GM19463 (cell line): ENCODE measurements around the gene TUBGCP6.

Experiments
- ATAC-seq: cut with Tn5 transposase; IDR thresholded peaks from one replicate; pipeline ENCODE4 v1.9.1; 2021; ENCODE audit warnings: mild to moderate bottlenecking, moderate library complexity; ENCODE audit not compliant: unreplicated experiment

The TUBGCP6 gene

DNA sequence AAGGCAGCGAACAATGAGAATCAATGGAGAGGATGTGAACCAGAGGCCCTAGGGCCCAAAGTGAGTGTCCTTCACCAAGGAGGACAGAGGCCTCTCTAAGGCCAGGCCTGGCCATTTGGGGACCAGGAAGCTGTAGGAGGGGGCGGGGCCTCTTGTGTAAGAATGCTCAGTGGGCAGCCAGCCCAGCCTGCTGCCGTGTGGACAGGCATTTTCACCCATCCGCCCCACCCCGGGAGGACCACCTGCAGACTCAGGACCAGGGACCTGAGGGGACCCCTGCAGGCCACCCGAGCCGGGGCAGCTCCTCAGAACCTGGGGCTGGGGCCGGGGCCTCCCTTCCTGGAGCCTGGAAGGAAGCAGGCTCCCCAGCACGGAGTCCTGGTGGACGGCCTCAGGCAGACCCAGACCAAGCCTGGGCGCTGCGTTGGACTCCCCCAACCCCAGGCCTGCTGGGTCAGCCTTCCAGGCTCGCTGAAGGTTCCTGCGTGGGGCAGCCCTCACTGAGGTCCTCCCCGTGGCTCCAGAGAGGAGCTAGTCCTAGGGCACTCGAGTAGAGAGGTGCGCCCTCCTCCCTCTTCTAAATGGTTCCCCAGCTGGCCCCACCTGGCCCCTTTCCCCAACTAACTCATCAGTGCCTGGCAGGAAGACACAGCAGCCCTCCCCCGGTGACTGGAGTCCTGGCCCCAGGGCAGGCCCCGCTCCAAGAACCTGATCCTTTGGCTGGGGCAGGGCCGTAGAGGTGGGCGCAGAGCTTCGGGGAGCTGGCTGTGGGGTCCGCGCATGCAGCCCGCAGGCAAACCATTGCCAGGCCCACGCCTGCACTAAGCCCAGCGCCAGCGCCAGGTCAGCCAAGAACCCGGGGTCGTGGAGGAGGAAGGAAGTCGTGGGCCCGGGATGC, 60.6 kb downstream of the TUBGCP6 start:
- ATAC-seq, result no peak

DNA sequence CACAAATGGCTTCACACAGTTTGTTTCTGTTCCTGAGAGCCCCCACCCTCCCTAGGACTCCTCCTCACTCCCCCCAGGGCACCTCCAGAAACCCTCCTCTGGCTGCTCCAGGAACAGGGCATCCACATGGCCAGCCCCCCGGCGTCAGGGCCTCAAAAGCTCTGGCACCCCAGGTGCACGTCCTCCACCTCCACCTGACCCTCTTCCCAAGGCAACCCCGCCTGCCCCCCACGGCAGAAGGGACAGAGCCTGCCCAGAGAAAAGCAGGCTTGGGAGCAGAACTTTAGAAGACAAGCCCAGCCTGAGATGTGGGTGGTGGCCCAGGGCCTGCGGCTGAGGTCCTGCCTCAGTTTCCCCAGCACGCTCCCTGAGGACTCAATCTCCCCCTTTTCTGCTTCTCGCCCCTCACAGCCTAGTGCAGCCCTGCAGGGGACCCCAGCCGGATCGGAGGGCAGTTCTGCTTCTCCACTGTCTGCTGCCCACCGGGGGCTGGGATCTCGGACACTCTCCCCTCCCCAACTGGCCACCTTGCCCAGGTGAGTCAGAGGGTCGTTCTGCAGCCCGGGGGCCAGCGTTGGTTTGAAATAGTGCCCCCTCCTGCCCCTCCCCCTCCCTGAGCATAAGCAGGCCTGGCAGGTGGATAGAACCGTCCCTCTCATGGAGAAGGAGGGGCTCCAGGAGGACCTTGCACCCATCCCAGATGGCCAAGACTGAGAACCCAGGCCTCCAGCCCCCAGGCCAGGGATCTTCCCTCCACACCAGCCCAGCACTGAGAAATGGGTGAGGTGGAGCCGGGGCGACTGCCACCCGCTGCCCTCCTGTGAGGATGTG, 61.5 kb downstream of the TUBGCP6 start:
- no peak for ATAC-seq

DNA sequence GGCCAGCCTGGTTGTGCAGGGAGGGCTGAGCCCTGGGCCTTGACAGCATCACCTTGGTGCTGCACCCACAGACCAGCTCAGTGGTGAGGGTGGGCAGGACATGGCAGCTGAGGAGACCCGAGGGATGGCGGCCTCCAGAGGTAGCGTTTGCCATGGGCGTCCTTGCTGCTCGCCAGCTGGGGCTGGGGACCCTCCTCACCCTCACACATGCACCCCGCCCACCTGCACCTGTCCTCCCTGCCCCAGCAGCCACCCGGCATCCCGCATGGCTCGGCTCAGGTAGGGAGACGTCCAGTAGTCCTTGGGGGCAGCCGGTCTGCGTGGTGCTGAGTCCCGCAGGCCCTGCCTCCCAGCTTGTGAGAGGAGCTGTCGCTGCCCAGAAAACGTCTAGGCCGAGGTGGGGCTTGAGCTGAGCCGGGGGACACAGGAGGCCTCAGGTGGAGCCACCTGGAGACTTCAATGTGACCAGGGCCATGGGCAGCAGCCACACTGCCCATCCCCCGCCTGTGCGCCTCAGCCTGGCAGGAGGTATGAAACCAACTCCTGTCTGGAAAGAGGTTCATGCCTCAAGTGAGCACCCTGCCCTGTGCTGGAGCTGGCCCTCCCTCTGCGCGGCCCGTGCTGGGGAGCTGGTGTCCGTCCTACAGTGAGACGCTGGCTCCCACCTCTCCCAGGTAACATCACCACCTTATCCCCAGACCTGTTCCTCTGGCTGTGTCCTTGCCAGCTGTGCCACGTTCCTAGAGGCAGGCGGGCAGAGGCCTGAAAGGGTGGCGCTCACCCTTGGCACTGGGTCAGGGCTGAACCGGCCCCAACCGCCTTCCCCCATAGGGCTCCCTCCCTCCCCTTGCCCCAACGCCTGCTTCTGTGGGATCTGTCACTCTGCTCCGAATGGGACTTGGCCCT, 62.4 kb downstream of the TUBGCP6 start:
- no peak for ATAC-seq

DNA sequence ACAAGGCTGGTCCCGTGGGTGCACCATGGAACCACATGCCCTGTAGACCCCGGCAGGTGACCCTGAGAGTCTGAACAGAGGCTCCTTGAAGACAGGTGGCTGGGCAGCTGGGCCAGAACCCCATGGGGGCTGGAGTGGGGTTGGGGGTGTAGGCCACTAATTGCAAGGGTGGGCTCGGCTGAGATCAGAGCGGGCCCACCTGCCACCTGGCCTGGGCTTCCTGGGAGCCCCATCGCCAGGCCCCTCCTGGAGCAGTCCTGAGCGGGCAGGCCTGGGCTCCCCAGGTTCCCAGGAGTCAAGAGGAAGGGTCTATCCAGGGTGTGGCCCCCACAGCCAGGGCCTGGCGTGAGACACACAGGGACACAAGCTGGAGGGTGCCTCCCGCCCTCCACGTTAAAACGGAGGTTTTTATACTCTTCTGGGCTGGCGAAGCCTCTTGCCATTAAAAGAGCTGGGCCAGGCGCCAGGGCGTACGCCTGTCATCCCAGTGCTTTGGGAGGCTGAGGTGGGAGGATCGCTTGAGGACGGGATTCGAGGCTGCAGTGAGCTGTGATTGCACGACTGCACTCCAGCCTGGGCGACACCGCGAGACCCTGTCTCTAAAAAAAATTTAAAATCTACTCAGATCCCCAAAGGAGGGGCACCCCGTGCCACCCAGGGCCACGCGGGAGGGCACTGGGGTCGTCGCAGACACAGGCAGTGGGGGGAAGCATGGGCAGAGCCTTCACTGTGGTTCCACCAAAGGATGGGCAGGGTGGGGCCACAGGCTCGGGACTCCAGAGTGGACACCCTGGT, 63.9 kb downstream of the TUBGCP6 start:
- no peak for ATAC-seq

DNA sequence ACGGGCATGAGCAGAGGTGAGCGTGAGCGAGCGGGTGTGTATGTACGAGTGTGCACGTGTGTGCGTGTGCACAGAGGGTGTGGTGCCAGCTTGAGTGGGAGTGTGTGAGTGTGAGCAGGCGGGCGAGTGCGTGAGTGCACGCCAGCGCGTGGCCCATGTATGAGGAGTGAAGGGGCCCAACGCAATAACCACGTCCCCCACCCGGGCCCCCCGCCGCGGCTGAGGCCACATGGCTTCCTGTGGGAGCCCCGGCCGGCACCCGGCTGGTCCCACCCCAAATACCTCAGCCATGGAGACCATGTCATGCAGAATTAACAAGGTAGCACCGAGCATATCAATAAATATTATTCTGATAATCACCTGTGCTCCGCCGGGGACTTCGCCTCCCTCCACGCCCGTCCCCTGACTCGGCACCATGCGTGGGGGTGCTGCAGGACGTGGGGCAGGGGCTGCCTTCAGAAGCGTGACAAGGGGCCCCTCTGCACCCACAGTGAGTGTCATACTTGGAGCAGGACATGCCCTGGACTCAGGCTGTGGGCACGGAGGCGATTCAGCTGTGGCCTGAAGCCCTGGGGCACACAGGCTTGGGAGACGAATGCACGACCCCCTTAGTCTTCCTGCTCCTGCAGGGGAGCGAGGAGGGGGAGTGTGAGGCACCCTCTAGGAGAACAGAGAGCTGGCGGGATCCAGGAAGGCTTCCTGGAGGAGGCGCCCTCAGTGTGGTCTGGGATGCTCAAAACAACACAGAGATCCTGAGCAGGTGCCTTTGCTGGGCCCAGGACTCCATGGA, 64.7 kb downstream of the TUBGCP6 start:
- ATAC-seq, result no peak

DNA sequence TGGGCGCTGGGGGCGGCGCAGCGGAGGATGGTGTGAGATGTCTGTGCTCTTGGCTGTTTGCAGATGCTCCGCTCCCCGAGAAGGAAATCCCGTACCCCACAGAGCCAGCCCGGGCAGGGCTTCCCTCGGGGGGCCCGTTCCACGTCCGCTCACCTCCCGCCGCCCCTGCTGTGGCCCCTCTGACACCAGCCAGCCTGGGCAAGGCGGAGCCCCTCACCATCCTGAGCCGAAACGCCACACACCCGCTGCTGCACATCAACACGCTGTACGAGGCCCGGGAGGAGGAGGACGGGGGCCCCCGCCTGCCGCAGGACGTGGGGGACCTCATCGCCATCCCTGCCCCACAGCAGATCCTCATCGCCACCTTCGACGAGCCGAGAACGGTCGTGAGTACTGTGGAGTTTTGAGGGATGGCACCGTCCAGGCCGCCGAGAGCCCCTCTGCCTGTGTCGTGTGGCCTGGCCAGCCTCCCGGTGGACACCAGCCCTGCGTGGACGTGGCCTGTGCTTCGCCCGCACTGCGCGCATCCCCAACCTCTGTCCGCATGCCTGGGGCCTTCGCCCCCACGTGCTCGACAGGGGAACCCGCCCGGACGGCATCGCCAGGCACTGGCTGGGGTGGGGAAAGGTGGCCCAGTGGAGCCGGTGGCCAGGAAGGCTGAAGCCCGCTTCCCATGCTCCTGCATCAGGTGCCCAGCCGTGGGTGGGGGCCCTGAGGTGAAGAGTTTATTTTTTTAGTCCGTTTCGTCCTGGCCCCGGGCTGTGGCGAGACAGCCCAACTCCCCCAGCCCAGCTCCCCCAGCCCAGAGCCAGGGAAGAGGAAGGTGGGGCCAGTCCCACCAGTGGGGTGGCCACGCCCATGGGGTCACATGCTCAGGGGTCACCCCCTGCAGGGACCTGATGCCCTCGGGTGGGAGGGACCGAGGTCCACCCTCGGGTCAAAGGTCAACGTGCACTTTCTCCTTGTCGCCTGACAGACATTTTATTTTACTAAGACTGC, 65.7 kb downstream of the TUBGCP6 start:
- ATAC-seq, result no peak

DNA sequence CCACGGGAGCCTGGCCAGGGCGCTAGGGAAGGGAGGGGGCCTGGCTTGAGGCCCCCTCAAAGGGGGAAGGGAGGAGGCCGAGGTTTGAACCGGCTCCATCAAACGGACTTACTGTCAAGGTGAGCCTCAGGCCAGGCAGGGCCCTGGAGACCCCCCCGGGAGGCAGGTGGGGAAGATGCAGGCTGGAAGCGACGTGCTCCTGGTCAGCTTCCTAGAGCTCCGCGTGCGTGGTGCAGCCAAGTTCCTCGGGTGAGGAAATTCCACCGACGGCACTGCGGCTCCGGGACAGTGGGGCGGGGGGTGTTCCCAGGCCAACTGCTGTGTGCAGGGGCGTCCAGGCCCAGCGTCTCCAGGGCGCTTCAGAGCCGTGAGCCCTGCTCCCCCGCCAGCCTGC, 66.4 kb downstream of the TUBGCP6 start:
- no peak for ATAC-seq

DNA sequence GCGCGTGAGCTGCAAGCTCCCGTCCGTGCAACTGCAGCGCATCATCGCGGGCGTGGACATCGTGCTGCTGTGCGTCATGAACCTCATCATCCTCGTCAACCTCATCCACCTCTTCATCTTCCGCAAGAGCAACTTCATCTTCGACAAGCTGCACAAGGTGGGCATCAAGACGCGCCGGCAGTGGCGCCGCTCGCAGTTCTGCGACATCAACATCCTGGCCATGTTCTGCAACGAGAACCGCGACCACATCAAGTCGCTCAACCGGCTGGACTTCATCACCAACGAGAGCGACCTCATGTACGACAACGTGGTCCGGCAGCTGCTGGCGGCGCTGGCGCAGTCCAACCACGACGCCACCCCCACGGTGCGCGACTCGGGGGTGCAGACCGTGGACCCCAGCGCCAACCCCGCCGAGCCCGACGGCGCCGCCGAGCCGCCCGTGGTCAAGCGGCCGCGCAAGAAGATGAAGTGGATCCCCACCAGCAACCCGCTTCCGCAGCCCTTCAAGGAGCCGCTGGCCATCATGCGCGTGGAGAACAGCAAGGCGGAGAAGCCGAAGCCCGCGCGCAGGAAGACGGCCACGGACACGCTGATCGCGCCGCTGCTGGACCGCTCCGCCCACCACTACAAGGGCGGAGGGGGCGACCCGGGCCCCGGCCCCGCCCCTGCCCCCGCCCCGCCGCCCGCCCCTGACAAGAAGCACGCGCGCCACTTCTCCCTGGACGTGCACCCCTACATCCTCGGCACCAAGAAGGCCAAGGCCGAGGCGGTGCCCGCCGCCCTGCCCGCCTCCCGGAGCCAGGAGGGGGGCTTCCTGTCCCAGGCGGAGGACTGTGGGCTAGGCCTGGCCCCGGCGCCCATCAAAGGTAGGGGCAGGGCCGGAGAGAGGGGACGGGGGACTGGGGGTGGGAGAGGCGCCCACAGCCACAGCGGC, 67.0 kb downstream of the TUBGCP6 start:
- ATAC-seq, result no peak

DNA sequence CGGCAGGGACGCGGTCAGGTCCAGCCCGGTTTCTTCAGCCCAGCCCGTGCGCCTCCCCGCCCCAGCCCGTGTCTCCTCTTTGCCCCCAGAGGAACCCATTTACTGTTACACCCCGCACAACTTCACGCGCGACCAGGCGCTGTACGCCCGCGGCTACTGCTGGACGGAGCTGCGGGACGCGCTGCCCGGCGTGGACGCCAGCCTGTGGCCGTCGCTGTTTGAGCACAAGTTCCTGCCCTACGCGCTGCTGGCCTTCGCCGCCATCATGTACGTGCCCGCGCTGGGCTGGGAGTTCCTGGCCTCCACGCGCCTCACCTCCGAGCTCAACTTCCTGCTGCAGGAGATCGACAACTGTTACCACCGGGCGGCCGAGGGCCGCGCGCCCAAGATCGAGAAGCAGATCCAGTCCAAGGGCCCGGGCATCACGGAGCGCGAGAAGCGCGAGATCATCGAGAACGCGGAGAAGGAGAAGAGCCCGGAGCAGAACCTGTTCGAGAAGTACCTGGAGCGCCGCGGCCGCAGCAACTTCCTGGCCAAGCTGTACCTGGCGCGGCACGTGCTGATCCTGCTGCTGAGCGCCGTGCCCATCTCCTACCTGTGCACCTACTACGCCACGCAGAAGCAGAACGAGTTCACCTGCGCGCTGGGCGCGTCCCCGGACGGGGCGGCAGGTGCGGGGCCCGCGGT, 67.8 kb downstream of the TUBGCP6 start:
- no peak for ATAC-seq

DNA sequence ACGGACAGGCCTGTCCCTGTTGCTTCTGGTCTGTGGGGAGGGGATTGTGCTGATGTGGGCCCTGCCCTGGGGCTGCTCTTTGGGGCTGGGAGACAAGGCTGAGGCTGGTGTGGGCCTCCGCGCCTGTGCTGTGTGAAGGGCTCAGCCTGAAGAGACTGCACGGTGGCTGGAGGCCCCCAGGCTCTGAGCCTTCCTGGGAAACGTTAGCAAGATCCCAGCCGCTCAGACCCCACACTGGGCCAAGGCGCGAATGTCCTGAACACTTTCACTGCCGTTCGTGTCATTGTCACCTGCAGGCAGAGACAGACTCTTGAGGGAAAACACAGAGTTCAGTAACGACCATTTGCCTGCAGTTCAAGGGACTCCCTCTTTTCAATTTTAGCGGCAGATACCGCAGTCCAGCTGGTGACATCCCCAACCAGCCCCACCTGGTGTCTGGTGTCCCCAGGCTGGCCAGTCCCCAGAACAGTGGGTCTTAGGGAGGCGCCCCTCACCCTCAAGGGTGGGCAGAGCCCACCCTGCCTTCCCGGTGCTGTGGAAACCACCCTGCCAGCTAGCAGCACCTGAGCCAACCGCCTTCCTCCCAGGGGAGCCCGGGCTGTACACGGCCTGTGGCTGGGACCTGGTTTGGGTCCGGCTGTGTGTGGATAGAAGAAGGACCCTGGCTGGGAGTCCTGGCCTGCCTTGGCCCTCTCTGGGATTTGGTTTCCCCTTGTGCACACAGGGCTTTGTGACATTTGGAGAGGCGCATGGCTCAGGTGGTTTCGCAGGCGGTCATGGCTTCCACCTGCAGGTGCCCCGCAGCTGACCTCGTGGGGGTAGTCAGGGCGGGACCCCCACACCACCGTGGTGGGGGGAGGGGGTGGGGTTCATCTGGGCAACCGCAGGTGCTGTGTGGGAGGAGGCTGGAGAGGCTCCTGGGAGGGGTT, 68.6 kb downstream of the TUBGCP6 start:
- ATAC-seq, result no peak

DNA sequence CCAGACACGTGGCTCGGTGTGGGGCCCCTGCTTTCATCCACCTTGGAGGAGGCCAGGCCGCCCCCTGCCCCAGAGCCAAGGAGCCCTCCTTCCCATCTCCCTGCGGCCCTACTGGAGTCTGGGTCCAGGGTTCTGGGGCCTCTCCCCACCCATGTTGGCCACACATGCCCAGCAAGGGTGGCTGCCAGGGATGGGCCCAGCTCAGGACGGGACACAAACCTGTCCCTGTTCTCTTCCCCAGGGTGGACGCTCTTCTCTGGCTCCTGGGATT, 69.7 kb downstream of the TUBGCP6 start:
- ATAC-seq, result no peak

DNA sequence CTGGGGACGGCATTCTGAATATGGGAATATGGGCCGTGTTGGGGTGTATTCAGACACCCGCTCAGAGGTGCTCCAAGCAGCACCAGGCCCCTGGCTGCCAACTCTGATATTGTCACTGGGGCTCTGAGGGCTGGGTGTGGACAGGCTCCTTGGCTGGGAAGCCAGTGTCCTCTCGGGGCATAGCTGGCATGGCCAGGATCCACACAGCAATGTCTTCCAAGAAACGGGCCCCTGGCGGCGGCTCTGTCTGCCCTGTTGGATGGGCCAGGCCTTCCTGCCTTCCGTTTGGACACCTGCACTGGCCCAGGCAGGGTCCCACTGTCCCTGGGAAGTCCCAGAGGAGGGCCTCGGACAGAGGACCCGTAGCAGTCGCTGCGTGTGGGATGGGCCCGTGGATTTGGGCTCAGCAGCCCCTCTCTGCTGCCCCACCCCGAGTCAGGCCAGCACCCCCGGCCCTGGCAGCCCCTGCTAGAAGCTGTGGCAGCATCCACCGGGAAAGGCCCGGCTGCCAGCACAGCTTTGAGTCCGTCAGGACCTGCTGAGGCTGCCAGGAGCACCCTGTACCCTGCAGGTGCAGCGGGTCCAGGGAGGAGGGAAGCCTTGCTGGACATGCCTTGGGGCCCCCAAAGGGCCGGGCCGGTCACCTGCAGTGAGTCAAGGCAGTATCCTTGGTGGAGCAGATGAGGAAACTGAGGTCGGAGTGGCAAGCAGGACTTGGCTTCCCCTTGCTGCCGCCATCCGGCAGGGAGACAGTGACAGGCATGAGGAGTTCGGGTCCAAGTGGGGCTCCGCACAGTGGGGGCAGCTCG, 70.2 kb downstream of the TUBGCP6 start:
- no peak for ATAC-seq

DNA sequence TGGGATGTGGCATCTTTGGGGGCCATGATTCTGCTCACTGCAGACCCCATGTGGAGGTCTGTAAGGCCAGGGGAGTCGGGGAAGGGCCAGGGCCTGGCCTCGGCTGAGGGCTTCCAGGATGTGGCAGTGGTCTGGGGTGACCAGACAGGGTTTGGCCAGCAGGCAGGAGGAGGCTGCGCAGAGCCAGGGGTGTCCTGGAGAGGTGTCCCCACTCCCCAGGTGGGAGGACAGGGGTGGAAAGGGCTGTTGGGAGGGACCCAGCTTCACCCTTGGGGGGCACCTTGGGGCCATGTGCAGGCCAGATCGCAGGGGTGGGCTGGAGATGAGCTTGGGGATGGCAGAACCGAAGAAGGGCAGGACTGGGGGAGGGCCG, 70.9 kb downstream of the TUBGCP6 start:
- ATAC-seq, result no peak

DNA sequence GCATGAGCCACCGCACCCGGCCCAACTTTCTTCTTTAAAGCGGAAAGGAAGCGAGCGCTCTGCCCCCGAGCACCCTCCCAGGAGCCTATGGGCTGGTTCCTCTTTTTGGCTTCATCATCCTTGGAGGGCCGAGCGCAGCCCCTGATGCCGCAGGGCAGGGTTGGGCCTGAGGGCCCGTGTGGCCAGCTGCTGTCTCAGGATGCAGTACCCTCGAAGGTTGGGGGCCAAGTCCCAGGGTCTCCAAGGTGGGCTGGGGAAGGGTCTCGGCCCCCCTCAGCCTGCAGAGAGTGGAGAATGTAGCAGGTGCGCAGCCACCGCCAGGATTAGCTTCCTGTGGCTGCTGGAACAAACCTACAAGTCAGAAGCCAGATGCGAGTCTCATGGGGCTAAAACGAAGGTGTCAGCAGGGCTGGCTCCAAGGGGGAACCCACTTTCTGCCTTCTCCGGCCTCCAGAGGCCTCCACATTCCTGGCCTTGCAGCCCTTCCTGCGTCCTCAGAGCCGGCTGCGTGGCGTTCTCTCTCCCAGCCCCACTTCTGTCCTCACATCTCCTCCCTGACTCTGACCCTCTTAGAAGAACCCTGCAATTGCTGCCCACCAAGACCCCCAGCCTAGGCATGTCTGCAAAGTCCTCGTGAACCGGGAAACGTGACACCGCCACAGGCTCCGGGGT, 71.4 kb downstream of the TUBGCP6 start:
- no peak for ATAC-seq
